Transverse colon (tissue), 4 donors: ENCODE results near the gene TRPT1.

Source experiments
- CTCF ChIP-seq, 5 experiments: fragments of 200-600 bp in 3 of 5; fragments of 450-650 bp in 2 of 5; sonication (generic) in 3 of 5; IDR thresholded peaks; 1 replicate in 2 of 5; 2 replicates in 3 of 5; pipeline ENCODE4 v1.5.1; 2016 to 2017; ENCODE audit warnings: antibody characterized with exemption in 5 of 5, inconsistent platforms in 3 of 5, mild to moderate bottlenecking in 2 of 5, moderate library complexity in 1 of 5
- EP300 ChIP-seq: sonication (generic); formaldehyde crosslinking; IDR thresholded peaks from one replicate; pipeline ENCODE4 v1.6.1; 2017; ENCODE audit warnings: antibody characterized with exemption, low read depth
- POLR2A ChIP-seq: fragments of 450-650 bp; IDR thresholded peaks from one replicate; pipeline ENCODE4 v1.6.1; 2016; ENCODE audit warnings: antibody characterized with exemption, mild to moderate bottlenecking, moderate library complexity
- POLR2AphosphoS5 ChIP-seq, 3 donors: sonication (generic); formaldehyde crosslinking; IDR thresholded peaks; one replicate each; pipeline ENCODE4 v1.6.1; 2016; ENCODE audit warnings: antibody characterized with exemption in 3 of 3

DNA sequence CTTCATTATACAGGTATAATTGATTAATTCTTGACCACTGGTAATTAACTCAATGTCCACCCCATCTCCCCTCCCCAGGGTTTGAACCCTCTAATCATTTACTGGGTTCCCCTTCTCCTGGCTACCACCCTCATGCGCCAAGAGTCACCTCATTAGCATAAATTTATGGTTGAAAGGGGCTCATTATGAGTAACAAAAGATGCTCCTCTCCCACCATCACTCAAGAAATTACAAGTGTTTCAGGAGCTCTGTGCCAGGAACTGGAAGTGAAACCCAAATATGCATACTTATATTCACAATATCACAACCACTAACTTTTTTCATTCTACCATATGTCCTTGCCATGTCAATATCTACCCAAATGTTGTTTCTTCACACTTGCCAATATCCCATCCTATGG lies 47.8 kb downstream of the TRPT1 start:
- no peak for TF ChIP-seq CTCF (IDR thresholded peaks at IDR 0.05)
- no peak for TF ChIP-seq POLR2AphosphoS5 (IDR thresholded peaks at IDR 0.05)
- no peak for TF ChIP-seq EP300
- TF ChIP-seq POLR2A = no peak
